IgD-negative memory B cell (primary cell): ENCODE data around the gene INAVA. TPM values are rescaled to one million over a fixed set of nuclear protein-coding genes. Genes with fewer than 3 reads are reported as not detected.

ENCODE experiments used
- H3K27ac Mint-ChIP-seq, 3 donors: one replicate each; pipeline ENCODE4 v1.8.0; 2020 to 2022; ENCODE audit warnings: mild to moderate bottlenecking in 3 of 3, mixed read lengths in 3 of 3, moderate library complexity in 1 of 3
- H3K27me3 Mint-ChIP-seq: one replicate; pipeline ENCODE4 v1.8.0; 2021; ENCODE audit warnings: mixed read lengths
- H3K36me3 Mint-ChIP-seq: one replicate; pipeline ENCODE4 v1.8.0; 2020; ENCODE audit warnings: mild to moderate bottlenecking, mixed read lengths
- H3K4me1 Mint-ChIP-seq, 3 donors: one replicate each; pipeline ENCODE4 v1.8.0; 2020 to 2022; ENCODE audit warnings: mixed read lengths in 3 of 3, mild to moderate bottlenecking in 1 of 3
- H3K4me3 Mint-ChIP-seq, 4 donors: one replicate each; pipeline ENCODE4 v1.8.0; 2020 to 2022; ENCODE audit warnings: mild to moderate bottlenecking in 4 of 4, mixed read lengths in 4 of 4, moderate library complexity in 3 of 4
- H3K9me3 Mint-ChIP-seq, 3 donors: one replicate each; pipeline ENCODE4 v1.8.0; 2020 to 2021; ENCODE audit warnings: mixed read lengths in 3 of 3, mild to moderate bottlenecking in 1 of 3
- polyA plus RNA-seq: library from polyadenylated mRNA; unstranded; fragments of 300-500 nt; fragmentation: Illumina TruSeq; gene quantifications from one replicate; pipeline ENCODE4 v1.2.3, GENCODE V29; 2021

Gene INAVA
- polyA plus RNA-seq, 1 donor from 2014 or later, result not detected

- Mint-ChIP-seq H3K27me3 (no peaks in the 10 kb centered on the region), H3K27ac (no peak overlapping the region), H3K36me3 (peaks cover 3% of the 10 kb centered on the region), H3K9me3 (peaks cover 0 to 3% (median 0%) of the 10 kb centered on the region in 3 donors), H3K4me1 (peaks cover 3 to 20% (median 14%) of the 10 kb centered on the region in 3 donors), H3K4me3 (no peak overlapping the region)
Observed at GRCh38 chr1:200899451-200899915, 4.8 kb downstream of the INAVA start.

GRCh38 chr1:200899954-200900867, 5.5 kb downstream of the INAVA start:
- H3K4me3 Mint-ChIP-seq, result no peak overlapping the region
- H3K4me1 Mint-ChIP-seq, result peaks cover 3 to 20% (median 14%) of the 10 kb centered on the region in 3 donors
- H3K27me3 Mint-ChIP-seq, result no peaks in the 10 kb centered on the region
- no peak overlapping the region for H3K27ac Mint-ChIP-seq
- peaks cover 0 to 3% (median 0%) of the 10 kb centered on the region in 3 donors for H3K9me3 Mint-ChIP-seq
- H3K36me3 Mint-ChIP-seq, result peaks cover 3% of the 10 kb centered on the region

GRCh38 chr1:200900877-200901276, 6.2 kb downstream of the INAVA start:
- peaks cover 3% of the 10 kb centered on the region for H3K36me3 Mint-ChIP-seq
- peaks cover 0 to 3% (median 0%) of the 10 kb centered on the region in 3 donors for H3K9me3 Mint-ChIP-seq
- H3K4me3 Mint-ChIP-seq, result no peak overlapping the region
- H3K27ac Mint-ChIP-seq, result no peak overlapping the region
- H3K27me3 Mint-ChIP-seq, result no peaks in the 10 kb centered on the region
- peaks cover 3 to 15% (median 11%) of the 10 kb centered on the region in 3 donors for H3K4me1 Mint-ChIP-seq

GRCh38 chr1:200901350-200901749, 6.7 kb downstream of the INAVA start:
- H3K36me3 Mint-ChIP-seq, result peaks cover 3% of the 10 kb centered on the region
- peak overlapping the region in 1 of 3 donors; percentile 87 for H3K27ac Mint-ChIP-seq
- peaks cover 3 to 10% (median 8%) of the 10 kb centered on the region in 3 donors for H3K4me1 Mint-ChIP-seq
- H3K4me3 Mint-ChIP-seq, result no peak overlapping the region
- H3K9me3 Mint-ChIP-seq, result peaks cover 0 to 3% (median 0%) of the 10 kb centered on the region in 3 donors
- H3K27me3 Mint-ChIP-seq, result no peaks in the 10 kb centered on the region

GRCh38 chr1:200901796-200902444, 7.2 kb downstream of the INAVA start:
- H3K36me3 Mint-ChIP-seq, result peaks cover 3% of the 10 kb centered on the region
- H3K4me3 Mint-ChIP-seq, result no peak overlapping the region
- peaks cover 0 to 3% (median 0%) of the 10 kb centered on the region in 3 donors for H3K9me3 Mint-ChIP-seq
- H3K4me1 Mint-ChIP-seq, result peaks cover 3 to 6% (median 5%) of the 10 kb centered on the region in 3 donors
- H3K27me3 Mint-ChIP-seq, result no peaks in the 10 kb centered on the region
- H3K27ac Mint-ChIP-seq, result peak overlapping the region in 1 of 3 donors; percentile 87

- Mint-ChIP-seq H3K27ac (no peak overlapping the region), H3K9me3 (peaks cover 0 to 3% (median 0%) of the 10 kb centered on the region in 3 donors), H3K4me1 (peaks cover 6 to 8% (median 6%) of the 10 kb centered on the region in 3 donors), H3K27me3 (no peaks in the 10 kb centered on the region), H3K4me3 (no peak overlapping the region), H3K36me3 (no peaks in the 10 kb centered on the region)
Observed at GRCh38 chr1:200903793-200904192, 9.1 kb downstream of the INAVA start.

GRCh38 chr1:200904772-200905171, 10.1 kb downstream of the INAVA start:
- Mint-ChIP-seq H3K27ac (no peak overlapping the region), H3K27me3 (no peaks in the 10 kb centered on the region), H3K4me1 (peaks cover 6 to 8% (median 7%) of the 10 kb centered on the region in 3 donors), H3K4me3 (no peak overlapping the region), H3K36me3 (no peaks in the 10 kb centered on the region), H3K9me3 (peaks cover 0 to 3% (median 0%) of the 10 kb centered on the region in 3 donors)

GRCh38 chr1:200905411-200906052, 10.8 kb downstream of the INAVA start:
- Mint-ChIP-seq H3K4me1 (peaks cover 6 to 8% (median 8%) of the 10 kb centered on the region in 3 donors), H3K27me3 (no peaks in the 10 kb centered on the region), H3K27ac (no peak overlapping the region), H3K36me3 (no peaks in the 10 kb centered on the region), H3K4me3 (no peak overlapping the region), H3K9me3 (peaks cover 0 to 3% (median 0%) of the 10 kb centered on the region in 3 donors)

- Mint-ChIP-seq H3K9me3 (peaks cover 0 to 3% (median 0%) of the 10 kb centered on the region in 3 donors), H3K27me3 (no peaks in the 10 kb centered on the region), H3K27ac (no peak overlapping the region), H3K4me1 (peaks cover 6 to 8% (median 8%) of the 10 kb centered on the region in 3 donors), H3K36me3 (no peaks in the 10 kb centered on the region), H3K4me3 (no peak overlapping the region)
Observed at GRCh38 chr1:200906491-200906890, 11.8 kb downstream of the INAVA start.

- no peaks in the 10 kb centered on the region for H3K36me3 Mint-ChIP-seq
- H3K4me1 Mint-ChIP-seq, result peaks cover 6 to 8% (median 7%) of the 10 kb centered on the region in 3 donors
- peak overlapping the region in 1 of 3 donors; percentile 10 for H3K27ac Mint-ChIP-seq
- H3K9me3 Mint-ChIP-seq, result peaks cover 0 to 1% (median 0%) of the 10 kb centered on the region in 3 donors
- H3K27me3 Mint-ChIP-seq, result no peaks in the 10 kb centered on the region
- H3K4me3 Mint-ChIP-seq, result no peak overlapping the region
Observed at GRCh38 chr1:200907611-200908097, 13.0 kb downstream of the INAVA start.

GRCh38 chr1:200908191-200908868, 13.6 kb downstream of the INAVA start:
- Mint-ChIP-seq H3K27me3 (no peaks in the 10 kb centered on the region), H3K36me3 (no peaks in the 10 kb centered on the region), H3K4me3 (no peak overlapping the region), H3K9me3 (no peaks in the 10 kb centered on the region), H3K4me1 (peaks cover 0 to 5% (median 3%) of the 10 kb centered on the region in 3 donors), H3K27ac (no peak overlapping the region)

- no peaks in the 10 kb centered on the region for H3K9me3 Mint-ChIP-seq
- H3K36me3 Mint-ChIP-seq, result no peaks in the 10 kb centered on the region
- no peaks in the 10 kb centered on the region for H3K27me3 Mint-ChIP-seq
- peaks cover 0 to 5% (median 3%) of the 10 kb centered on the region in 3 donors for H3K4me1 Mint-ChIP-seq
- H3K4me3 Mint-ChIP-seq, result no peak overlapping the region
- H3K27ac Mint-ChIP-seq, result no peak overlapping the region
Observed at GRCh38 chr1:200909071-200909470, 14.4 kb downstream of the INAVA start.

GRCh38 chr1:200909757-200910239, 15.1 kb downstream of the INAVA start:
- Mint-ChIP-seq H3K27me3 (no peaks in the 10 kb centered on the region), H3K4me1 (peaks cover 0 to 5% (median 3%) of the 10 kb centered on the region in 3 donors), H3K36me3 (no peaks in the 10 kb centered on the region), H3K27ac (no peak overlapping the region), H3K4me3 (no peak overlapping the region), H3K9me3 (no peaks in the 10 kb centered on the region)

GRCh38 chr1:200911361-200911760, 16.7 kb downstream of the INAVA start:
- Mint-ChIP-seq H3K4me3 (no peak overlapping the region), H3K4me1 (peaks cover 0 to 5% (median 3%) of the 10 kb centered on the region in 3 donors), H3K27me3 (no peaks in the 10 kb centered on the region), H3K36me3 (no peaks in the 10 kb centered on the region), H3K9me3 (no peaks in the 10 kb centered on the region), H3K27ac (no peak overlapping the region)
